Esophagus muscularis mucosa (tissue), 4 donors: Measurements from ENCODE around the gene SPOUT1. TPM values are rescaled to one million over a fixed set of nuclear protein-coding genes. Genes with fewer than 3 reads are reported as not detected.
A peak's percentile ranks its signal among the peaks of the same experiment; 100 is the strongest.

ENCODE experiments used
- DNase-seq: peaks from one replicate; pipeline ENCODE4 v3.0.0-alpha.2; 2017; ENCODE audit errors: extremely low spot score
- H3K27ac ChIP-seq, 4 donors: fragments of 200-600 bp; sonication (generic); replicated peaks in 1 of 4; 1 replicate in 3 of 4; 2 replicates in 1 of 4; pipeline ENCODE4 v1.5.1; 2016 to 2019; ENCODE audit warnings: mild to moderate bottlenecking in 1 of 4
- H3K27me3 ChIP-seq, 4 donors: fragments of 200-600 bp; sonication (generic); one replicate each; pipeline versions ENCODE4 v1.5.1 to v1.6.0; 2016 to 2019
- H3K36me3 ChIP-seq, 4 donors: fragments of 200-600 bp; sonication (generic); one replicate each; pipeline ENCODE4 v1.5.1; 2016 to 2019
- H3K4me1 ChIP-seq, 4 donors: fragments of 200-600 bp; sonication (generic); one replicate each; pipeline ENCODE4 v1.5.1; 2016 to 2019
- H3K4me3 ChIP-seq, 4 donors: fragments of 200-600 bp; sonication (generic); 1 replicate in 2 of 4; 2 replicates in 2 of 4; pipeline ENCODE4 v1.5.1; 2016 to 2019; ENCODE audit warnings: mild to moderate bottlenecking in 4 of 4, moderate library complexity in 1 of 4
- H3K9me3 ChIP-seq, 4 donors: fragments of 200-600 bp; sonication (generic); 1 replicate in 3 of 4; 2 replicates in 1 of 4; pipeline ENCODE4 v1.5.1; 2016 to 2019
- CTCF ChIP-seq, 3 experiments: fragments of 200-600 bp in 2 of 3; fragments of 450-650 bp in 1 of 3; sonication (generic) in 2 of 3; IDR thresholded peaks; one replicate each; pipeline ENCODE4 v1.5.1; 2017 to 2019; ENCODE audit warnings: antibody characterized with exemption in 3 of 3, mild to moderate bottlenecking in 2 of 3, moderate library complexity in 1 of 3
- EP300 ChIP-seq: sonication (generic); formaldehyde crosslinking; IDR thresholded peaks from one replicate; pipeline ENCODE4 v1.6.1; 2017; ENCODE audit warnings: antibody characterized with exemption
- POLR2A ChIP-seq: fragments of 450-650 bp; IDR thresholded peaks from one replicate; pipeline ENCODE4 v1.6.1; 2017; ENCODE audit warnings: antibody characterized with exemption, moderate library complexity, mild to moderate bottlenecking, low read depth
- POLR2AphosphoS5 ChIP-seq, 2 donors: sonication (generic); formaldehyde crosslinking; IDR thresholded peaks; one replicate each; pipeline ENCODE4 v1.6.1; 2017; ENCODE audit warnings: antibody characterized with exemption in 2 of 2
- WGBS: methylation state at CpG from one replicate; pipeline ENCODE4 v1.1.5; 2018; 5-methylcytosine and 5-hydroxymethylcytosine counted together
- intact Hi-C: fragments of 100-400 bp; cut with DNase I; formaldehyde crosslinking; loops from one replicate; pipeline ENCODE4 v1.15.1; 2023
- total RNA-seq, 4 donors: library from RNA; depleted of rRNA; stranded (reverse); fragments of >200 nt; gene quantifications; one replicate each; pipeline versions ENCODE4 v1.1.0 to v1.2.1, GENCODE V29; 2016

SPOUT1 gene
- total RNA-seq, 4 donors from 2014 or later: 15.3 to 36.5 (median 19.8) TPM

GRCh38 chr9:128771745-128772519 lies 57.7 kb downstream of the SPOUT1 start, which contains the start of gene ZER1:
ZER1 (minus strand) TSS chr9:128771927; CDS start chr9:128755565, 16,362 bp downstream.
- peak; percentile 98 for DNase-seq
- Histone ChIP-seq H3K27me3 (no peaks in the 10 kb centered on the region), H3K4me3 (peak within 1 kb of the TSS; percentile 76 to 98 (median 86)), H3K27ac (peak within 1 kb of the TSS; percentile 89 to 94 (median 92)), H3K9me3 (peaks cover 0 to 5% (median 0%) of the 10 kb centered on the region in 4 donors), H3K36me3 (peaks cover 0 to 10% (median 9%) of the 10 kb centered on the region in 4 donors), H3K4me1 (peaks cover 27 to 41% (median 32%) of the 10 kb centered on the region in 4 donors)
- intact Hi-C loops: no loop called here
- 2% methylated on average over 9 of the region's 72 CpGs for WGBS
- TF ChIP-seq CTCF (IDR thresholded peaks at IDR 0.05): peak in 1 of 3 experiments; percentile 22
- TF ChIP-seq EP300: no peak
- peak; percentile 63 for TF ChIP-seq POLR2A
- TF ChIP-seq POLR2AphosphoS5 (IDR thresholded peaks at IDR 0.05): peak; percentile 89 to 95

DNA sequence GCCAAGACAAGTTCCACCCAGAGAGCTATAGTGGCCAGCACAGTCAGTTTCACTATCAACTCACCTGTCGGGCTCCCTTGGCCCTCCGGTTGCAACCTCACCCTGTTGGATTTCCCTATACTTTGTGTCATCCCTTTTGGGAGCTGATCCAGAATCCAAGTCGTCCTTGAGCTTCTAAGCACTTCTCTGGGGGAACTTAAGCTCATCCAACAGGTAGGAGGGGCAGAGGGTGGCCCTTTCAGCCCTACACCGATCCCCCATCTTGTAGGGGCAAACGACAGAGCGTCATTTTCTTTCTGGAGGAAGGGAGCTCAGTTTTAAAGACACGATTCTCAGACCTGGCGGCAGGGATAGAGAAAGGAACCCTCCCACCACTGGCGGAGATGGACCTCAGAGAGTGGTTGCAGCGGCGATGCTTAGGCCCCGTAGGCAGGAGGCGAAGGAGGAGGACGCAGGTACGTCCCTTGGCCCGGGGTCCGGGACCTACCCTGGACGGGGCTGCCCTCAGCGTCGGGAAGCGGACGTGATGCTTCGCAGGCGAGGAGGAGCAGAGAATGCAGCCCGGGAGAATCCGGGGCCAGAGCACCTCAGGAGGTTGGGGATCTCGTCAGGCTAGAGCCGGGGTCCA lies 58.4 kb downstream of the SPOUT1 start:
- DNase-seq: no peak
- WGBS: 2% methylated on average over 23 of the region's 28 CpGs
- peak overlapping the region; percentile 89 to 94 (median 92) for H3K27ac ChIP-seq
- H3K36me3 ChIP-seq: peaks cover 0 to 12% (median 9%) of the 10 kb centered on the region in 4 donors
- intact Hi-C loops: no loop called here
- peak overlapping the region; percentile 76 to 98 (median 86) for H3K4me3 ChIP-seq
- peaks cover 0 to 5% (median 0%) of the 10 kb centered on the region in 4 donors for H3K9me3 ChIP-seq
- no peak for TF ChIP-seq CTCF (IDR thresholded peaks at IDR 0.05)
- TF ChIP-seq EP300: no peak
- TF ChIP-seq POLR2A: no peak
- no peak for TF ChIP-seq POLR2AphosphoS5 (IDR thresholded peaks at IDR 0.05)
- no peaks in the 10 kb centered on the region for H3K27me3 ChIP-seq
- peaks cover 27 to 41% (median 32%) of the 10 kb centered on the region in 4 donors for H3K4me1 ChIP-seq

DNA sequence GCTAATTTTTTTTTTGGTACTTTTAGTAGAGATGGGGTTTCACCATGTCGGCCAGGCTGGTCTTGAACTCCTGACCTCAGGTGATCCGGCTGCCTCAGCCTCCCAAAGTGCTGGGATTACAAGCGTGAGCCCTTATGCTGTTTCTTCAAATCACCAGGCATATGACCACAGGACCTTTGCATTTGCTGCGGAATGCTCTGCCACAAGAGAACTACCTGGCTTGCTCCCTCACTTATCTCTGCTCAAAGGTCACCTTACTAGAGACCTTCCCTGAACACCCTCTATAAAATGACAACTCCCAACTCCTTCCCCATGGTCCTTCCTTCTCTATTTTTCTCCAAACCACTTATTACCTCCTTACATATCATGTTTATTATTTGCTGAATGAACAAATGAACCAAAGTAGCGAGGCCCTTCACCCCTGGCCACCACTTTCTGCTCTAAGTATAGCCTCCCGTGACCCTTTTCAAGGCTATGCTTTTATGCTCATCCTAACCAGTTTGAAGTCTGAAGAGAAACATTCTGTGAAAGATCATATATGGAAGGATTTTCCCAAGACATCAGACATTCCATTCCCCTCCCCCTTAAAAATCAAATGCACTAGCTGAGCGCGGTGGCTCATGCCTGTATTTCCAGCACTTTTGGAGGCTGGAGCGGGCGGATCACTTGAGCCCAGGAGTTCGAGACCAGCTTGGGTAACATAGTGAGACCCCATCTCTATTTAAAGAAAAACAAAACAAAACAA lies 59.1 kb downstream of the SPOUT1 start:
- Histone ChIP-seq H3K4me3 (peak overlapping the region; percentile 76 to 98 (median 86)), H3K9me3 (no peaks in the 10 kb centered on the region), H3K4me1 (peaks cover 27 to 41% (median 34%) of the 10 kb centered on the region in 4 donors), H3K27ac (peak overlapping the region; percentile 89 to 94 (median 92)), H3K27me3 (no peaks in the 10 kb centered on the region), H3K36me3 (peaks cover 0 to 17% (median 9%) of the 10 kb centered on the region in 4 donors)
- TF ChIP-seq EP300 (no peak), CTCF (IDR thresholded peaks at IDR 0.05) (no peak), POLR2A (no peak), POLR2AphosphoS5 (IDR thresholded peaks at IDR 0.05) (no peak)
- 76% methylated on average over 11 of the region's 11 CpGs for WGBS
- intact Hi-C loops: no loop called here
- DNase-seq: no peak

Other genes with a start within 250 kb of the SPOUT1 start
- 10 to 100 TPM; 27.8 to 54.8 (median 39.2) TPM for gene DYNC2I2, start 172.9 kb downstream of the SPOUT1 start, total RNA-seq
- gene SET, start 140.6 kb downstream of the SPOUT1 start, total RNA-seq: 100 to 1,000 TPM; 170 to 239 (median 205) TPM
- 1 to 10 TPM; 4.0 to 10.0 (median 7.6) TPM for gene PKN3, start 127.3 kb downstream of the SPOUT1 start, total RNA-seq
- gene ZDHHC12, start 105.7 kb downstream of the SPOUT1 start, total RNA-seq: 10 to 100 TPM; 23.3 to 35.7 (median 29.8) TPM
- 100 to 1,000 TPM in 1 of 4 donors, 10 to 100 TPM in 3; 56.5 to 114 (median 79.4) TPM for gene ZER1, start 57.9 kb downstream of the SPOUT1 start, total RNA-seq
- 10 to 100 TPM; 12.4 to 20.8 (median 16.1) TPM for gene TBC1D13, start 42.5 kb downstream of the SPOUT1 start, total RNA-seq
- gene ENDOG, start 11.3 kb downstream of the SPOUT1 start, total RNA-seq: 10 to 100 TPM; 21.4 to 44.5 (median 37.5) TPM
- gene KYAT1, start 52.2 kb upstream of the SPOUT1 start, total RNA-seq: 1 to 10 TPM; 4.3 to 8.4 (median 6.2) TPM
- gene LRRC8A, start 52.3 kb upstream of the SPOUT1 start, total RNA-seq: 10 to 100 TPM; 39.5 to 94.2 (median 55.6) TPM
- gene PHYHD1, start 91.2 kb upstream of the SPOUT1 start, total RNA-seq: 10 to 100 TPM; 10.4 to 22.3 (median 12.0) TPM
- 10 to 100 TPM; 10.4 to 20.7 (median 14.1) TPM for gene DOLK, start 117.8 kb upstream of the SPOUT1 start, total RNA-seq
- gene NUP188, start 117.9 kb upstream of the SPOUT1 start, total RNA-seq: 10 to 100 TPM; 22.9 to 34.0 (median 29.4) TPM
- gene SH3GLB2, start 198.5 kb upstream of the SPOUT1 start, total RNA-seq: 10 to 100 TPM; 71.6 to 92.3 (median 88.5) TPM
- gene MIGA2, start 206.8 kb upstream of the SPOUT1 start, total RNA-seq: 10 to 100 TPM; 23.9 to 44.2 (median 32.1) TPM